ENCODE results near the gene PROZ. TPM values are rescaled to one million over a fixed set of nuclear protein-coding genes. Genes with fewer than 3 reads are reported as not detected.

PROZ gene
- total and polyA plus RNA-seq, 12 donors: 0.17 TPM; not detected in 11

- Histone ChIP-seq H3K4me3 (no peak overlapping the region), H3K4me1 (replicated peaks in 1 of 2) (peaks cover 6 to 13% of the 10 kb centered on the region in 2 donors), H3K9me3 (replicated peaks in 1 of 3) (no peaks in the 10 kb centered on the region), H3K36me3 (replicated peaks in 1 of 2) (peaks cover 0 to 54% of the 10 kb centered on the region in 2 donors), H3K27ac (no peak overlapping the region), H3K27me3 (no peaks in the 10 kb centered on the region)
- WGBS, 4 donors: 84 to 92% (median 89%) methylated on average over 14 of the region's 14 CpGs
- no peak for TF ChIP-seq CTCF (IDR thresholded peaks at IDR 0.05)
- no peak for TF ChIP-seq POLR2A (IDR thresholded peaks at IDR 0.05)
- no peak for DNase-seq
- intact Hi-C loops (cut with DNase I): no loop called here
Observed at GRCh38 chr13:113183450-113184129, 25.1 kb downstream of the PROZ start.

- Histone ChIP-seq H3K27ac (no peak overlapping the region), H3K9me3 (replicated peaks in 1 of 3) (no peaks in the 10 kb centered on the region), H3K36me3 (replicated peaks in 1 of 2) (peaks cover 0 to 53% of the 10 kb centered on the region in 2 donors), H3K4me3 (no peak overlapping the region), H3K4me1 (replicated peaks in 1 of 2) (peaks cover 6 to 13% of the 10 kb centered on the region in 2 donors), H3K27me3 (no peaks in the 10 kb centered on the region)
- intact Hi-C loops (cut with DNase I): no loop called here
- no peak for DNase-seq
- TF ChIP-seq POLR2A (IDR thresholded peaks at IDR 0.05) (no peak), CTCF (IDR thresholded peaks at IDR 0.05) (no peak)
- WGBS, 4 donors: 87 to 89% (median 88%) methylated on average over 10 to 22 of the region's 22 CpGs
Observed at GRCh38 chr13:113184568-113185440, 26.4 kb downstream of the PROZ start.

GRCh38 chr13:113186061-113186900, 27.8 kb downstream of the PROZ start:
- no peak for DNase-seq
- no peak overlapping the region for H3K4me3 ChIP-seq
- H3K4me1 ChIP-seq (replicated peaks in 1 of 2): peaks cover 6 to 13% of the 10 kb centered on the region in 2 donors
- H3K27ac ChIP-seq: peak overlapping the region; percentile 37 to 90 (median 88)
- peaks cover 0 to 53% of the 10 kb centered on the region in 2 donors for H3K36me3 ChIP-seq (replicated peaks in 1 of 2)
- 71 to 89% (median 77%) methylated on average over 12 to 13 of the region's 13 CpGs for WGBS, 4 donors
- H3K9me3 ChIP-seq (replicated peaks in 1 of 3): no peaks in the 10 kb centered on the region
- no peaks in the 10 kb centered on the region for H3K27me3 ChIP-seq
- intact Hi-C loops (cut with DNase I): no loop called here
- TF ChIP-seq POLR2A (IDR thresholded peaks at IDR 0.05) (no peak), CTCF (IDR thresholded peaks at IDR 0.05) (no peak)
